NB4 (cell line): ENCODE data around the gene CIT.

Experiments used
- DNase-seq: peaks from one replicate; pipeline ENCODE4 v3.0.0; 2010; ENCODE audit warnings: low read depth
- H3K4me3 ChIP-seq: one replicate; pipeline ENCODE4 v1.5.1; 2011; ENCODE audit warnings: mild to moderate bottlenecking, low read depth, low read length, moderate library complexity
- CTCF ChIP-seq: IDR thresholded peaks from one replicate; pipeline ENCODE4 v1.5.1; 2012; ENCODE audit warnings: low read depth, low read length
- MAX ChIP-seq: IDR thresholded peaks from 2 replicates; pipeline ENCODE4 v1.6.1; 2011; ENCODE audit warnings: low read depth, low read length
- MYC ChIP-seq: IDR thresholded peaks from 2 replicates; pipeline ENCODE4 v1.6.1; 2011; ENCODE audit warnings: low read depth, low read length
- POLR2A ChIP-seq: IDR thresholded peaks from 2 replicates; pipeline ENCODE4 v1.6.1; 2011; ENCODE audit warnings: mild to moderate bottlenecking; ENCODE audit not compliant: insufficient read length; ENCODE audit errors: extremely low read depth

CIT gene

GRCh38 chr12:119783787-119784186, 93.3 kb downstream of the CIT start:
- TF ChIP-seq POLR2A (no peak), MAX (no peak), CTCF (no peak), MYC (no peak)
- H3K4me3 ChIP-seq = no peak overlapping the region
- DNase-seq = no peak

GRCh38 chr12:119781804-119782203, 95.3 kb downstream of the CIT start:
- no peak for DNase-seq
- TF ChIP-seq MYC (no peak), MAX (no peak), CTCF (no peak), POLR2A (no peak)
- H3K4me3 ChIP-seq = no peak overlapping the region

- TF ChIP-seq CTCF = peak; percentile 88
- TF ChIP-seq MYC = no peak
- DNase-seq = no peak
- no peak overlapping the region for H3K4me3 ChIP-seq
Measured at GRCh38 chr12:119780786-119781434, 96.2 kb downstream of the CIT start.

- no peak overlapping the region for H3K4me3 ChIP-seq
- no peak for TF ChIP-seq MAX
- no peak for TF ChIP-seq CTCF
- TF ChIP-seq POLR2A = no peak
- TF ChIP-seq MYC = no peak
- DNase-seq = no peak
Measured at GRCh38 chr12:119775246-119775895, 101.7 kb downstream of the CIT start.

- H3K4me3 ChIP-seq = no peak overlapping the region
- no peak for DNase-seq
- TF ChIP-seq MYC (no peak), MAX (no peak), POLR2A (no peak), CTCF (no peak)
Measured at GRCh38 chr12:119772431-119772830, 104.7 kb downstream of the CIT start.

- no peak for TF ChIP-seq CTCF
- no peak for TF ChIP-seq MYC
- no peak for TF ChIP-seq POLR2A
- TF ChIP-seq MAX = no peak
- no peak for DNase-seq
- no peak overlapping the region for H3K4me3 ChIP-seq
Measured at GRCh38 chr12:119770146-119770545, 107.0 kb downstream of the CIT start.
